H1 (cell line): ENCODE data around the gene RBM34. TPM values are rescaled to one million over a fixed set of nuclear protein-coding genes. Genes with fewer than 3 reads are reported as not detected.

Source experiments
- CTCF ChIA-PET: fragments of 300-600 bp; sonication (Branson Sonifier 250); formaldehyde crosslinking; loops from one replicate; lab custom pipeline; 2021; ENCODE audit not compliant: partially characterized antibody; lab: Charles Lee
- POLR2A ChIA-PET: fragments of 300-600 bp; sonication (Branson Sonifier 250); formaldehyde crosslinking; loops from one replicate; lab custom pipeline; 2021; ENCODE audit warnings: inconsistent platforms; ENCODE audit not compliant: partially characterized antibody; lab: Charles Lee
- DNase-seq, 2 experiments: peaks; one replicate each; pipeline versions ENCODE4 v3.0.0 to v3.0.0-alpha.2; 2010 to 2022; ENCODE audit warnings: low spot score in 2 of 2, low read depth in 1 of 2, mixed read lengths in 1 of 2
- FAIRE-seq: peaks from 2 replicates; lab custom pipeline; 2011; peaks lifted over from hg19 to GRCh38; lab: Jason Lieb, UNC
- H2AFZ ChIP-seq: 2 replicates; pipeline ENCODE4 v1.8.1; 2012; ENCODE audit warnings: low read length, inconsistent platforms
- H2AK5ac ChIP-seq: 2 replicates; pipeline ENCODE4 v1.6.1; 2013; ENCODE audit warnings: low read depth, low read length
- H2BK120ac ChIP-seq: replicated peaks from 2 replicates; pipeline ENCODE3; 2013; ENCODE audit warnings: low read depth, low read length, inconsistent platforms
- H2BK12ac ChIP-seq: 2 replicates; pipeline ENCODE4 v1.6.1; 2013; ENCODE audit warnings: low read depth, low read length
- H2BK15ac ChIP-seq: 2 replicates; pipeline ENCODE4 v1.6.1; 2013; ENCODE audit warnings: low read length
- H2BK20ac ChIP-seq: 2 replicates; pipeline ENCODE4 v1.6.1; 2013; ENCODE audit warnings: low read length
- H2BK5ac ChIP-seq: 2 replicates; pipeline ENCODE4 v1.6.1; 2013; ENCODE audit warnings: low read depth, low read length
- H3K14ac ChIP-seq: 2 replicates; pipeline ENCODE4 v1.6.1; 2013; ENCODE audit warnings: inconsistent platforms; ENCODE audit not compliant: insufficient read length
- H3K18ac ChIP-seq: 2 replicates; pipeline ENCODE4 v1.6.1; 2013; ENCODE audit warnings: low read length; ENCODE audit errors: extremely low read depth
- H3K23ac ChIP-seq: 2 replicates; pipeline ENCODE4 v1.6.1; 2013; ENCODE audit warnings: inconsistent platforms; ENCODE audit not compliant: insufficient read length
- H3K23me2 ChIP-seq: 2 replicates; pipeline ENCODE4 v1.6.1; 2013; ENCODE audit warnings: low read depth, low read length
- H3K27ac ChIP-seq: 2 replicates; pipeline ENCODE4 v1.6.1; 2011; ENCODE audit warnings: low read depth, low read length, inconsistent platforms
- H3K27me3 ChIP-seq, 4 experiments: replicated peaks in 1 of 4; 1 replicate in 1 of 4; 2 replicates in 3 of 4; pipeline versions ENCODE4 v1.6.1 to v1.8.1; 2011 to 2013; ENCODE audit warnings: low read length in 3 of 4, mild to moderate bottlenecking in 3 of 4, inconsistent platforms in 2 of 4, mixed read lengths in 2 of 4, moderate library complexity in 1 of 4; ENCODE audit not compliant: control insufficient read depth in 3 of 4, insufficient read depth in 3 of 4; ENCODE audit errors: extremely low read depth in 1 of 4
- H3K36me3 ChIP-seq, 4 experiments: 2 replicates each; pipeline versions ENCODE4 v1.6.1 to v1.8.1; 2011 to 2013; ENCODE audit warnings: mild to moderate bottlenecking in 4 of 4, low read length in 3 of 4, moderate library complexity in 2 of 4, control low read depth in 1 of 4, inconsistent platforms in 1 of 4; ENCODE audit not compliant: insufficient read depth in 4 of 4, control insufficient read depth in 2 of 4
- H3K4ac ChIP-seq: replicated peaks from 2 replicates; pipeline ENCODE3; 2013; ENCODE audit warnings: low read length, low read depth, mixed read lengths, inconsistent platforms; ENCODE audit not compliant: insufficient read length
- H3K4me1 ChIP-seq, 4 experiments: replicated peaks in 1 of 4; 1 replicate in 1 of 4; 2 replicates in 3 of 4; pipeline versions ENCODE4 v1.6.1 to v1.8.1; 2011 to 2013; ENCODE audit warnings: low read length in 3 of 4, inconsistent platforms in 2 of 4, mixed read lengths in 1 of 4; ENCODE audit not compliant: insufficient read depth in 4 of 4, control insufficient read depth in 3 of 4
- H3K4me2 ChIP-seq, 2 experiments: 2 replicates each; pipeline versions ENCODE4 v1.6.1 to v1.8.1; 2011 to 2013; ENCODE audit warnings: low read depth in 2 of 2, low read length in 2 of 2, control low read depth in 1 of 2, inconsistent platforms in 1 of 2, mild to moderate bottlenecking in 1 of 2; ENCODE audit not compliant: insufficient read depth in 1 of 2
- H3K4me3 ChIP-seq, 4 experiments: fragments of 200-600, 300-600 bp in 1 of 4; sonication (generic), shearing (Covaris generic), sonication (Bioruptor Twin) in 1 of 4; 2 replicates each; pipeline versions ENCODE4 v1.5.1 to v1.8.1; 2011 to 2016; ENCODE audit warnings: low read length in 4 of 4, low read depth in 3 of 4, control low read depth in 2 of 4, inconsistent platforms in 2 of 4, mild to moderate bottlenecking in 2 of 4, mixed read lengths in 1 of 4, moderate library complexity in 1 of 4; ENCODE audit not compliant: insufficient read depth in 2 of 4; ENCODE audit errors: extremely low read depth in 1 of 4
- H3K56ac ChIP-seq: replicated peaks from 2 replicates; pipeline ENCODE3; 2013; ENCODE audit warnings: low read depth, mild to moderate bottlenecking, mixed read lengths, low read length, inconsistent platforms; ENCODE audit not compliant: insufficient read length
- H3K79me1 ChIP-seq: 2 replicates; pipeline ENCODE4 v1.6.1; 2013; ENCODE audit warnings: low read depth, low read length, control low read depth
- H3K79me2 ChIP-seq, 2 experiments: 2 replicates each; pipeline versions ENCODE4 v1.6.1 to v1.8.1; 2012 to 2013; ENCODE audit warnings: low read length in 2 of 2, mild to moderate bottlenecking in 2 of 2, inconsistent platforms in 1 of 2; ENCODE audit not compliant: insufficient read depth in 2 of 2, control insufficient read depth in 1 of 2
- H3K9ac ChIP-seq, 4 experiments: replicated peaks in 1 of 4; 1 replicate in 1 of 4; 2 replicates in 3 of 4; pipeline versions ENCODE4 v1.6.1 to v1.8.1; 2011 to 2013; ENCODE audit warnings: low read depth in 3 of 4, low read length in 3 of 4, control low read depth in 2 of 4, mild to moderate bottlenecking in 2 of 4, moderate library complexity in 2 of 4, inconsistent platforms in 1 of 4; ENCODE audit errors: extremely low read depth in 1 of 4
- H3K9me3 ChIP-seq, 2 experiments: 2 replicates each; pipeline versions ENCODE4 v1.6.1 to v1.8.1; 2012 to 2013; ENCODE audit warnings: mild to moderate bottlenecking in 2 of 2, moderate library complexity in 2 of 2, control low read depth in 1 of 2, inconsistent platforms in 1 of 2, low read depth in 1 of 2, low read length in 1 of 2, mixed read lengths in 1 of 2; ENCODE audit not compliant: insufficient read depth in 2 of 2
- H4K20me1 ChIP-seq, 2 experiments: replicated peaks in 1 of 2; 2 replicates each; pipeline versions ENCODE3 to v1.8.1; 2011 to 2013; ENCODE audit warnings: inconsistent platforms in 2 of 2, low read length in 2 of 2, mild to moderate bottlenecking in 1 of 2; ENCODE audit not compliant: insufficient read depth in 2 of 2, control insufficient read depth in 1 of 2
- H4K5ac ChIP-seq: 2 replicates; pipeline ENCODE4 v1.6.1; 2013; ENCODE audit warnings: low read length, low read depth, mixed read lengths, inconsistent platforms; ENCODE audit not compliant: insufficient read length
- H4K8ac ChIP-seq: 2 replicates; pipeline ENCODE4 v1.8.0; 2013; ENCODE audit warnings: mild to moderate bottlenecking, moderate library complexity, low read length, inconsistent platforms; ENCODE audit not compliant: insufficient read depth; ENCODE audit errors: extremely low read depth
- H4K91ac ChIP-seq: replicated peaks from 2 replicates; pipeline ENCODE3; 2013; ENCODE audit warnings: low read length, mixed read lengths, inconsistent platforms; ENCODE audit not compliant: insufficient read length
- CBX5 ChIP-seq: fragments of 300-800, 300-1000 bp; sonication (generic); IDR thresholded peaks from 2 replicates; pipeline ENCODE4 v1.7.1; 2016; ENCODE audit warnings: antibody characterized with exemption, low read length, low read depth
- CHD2 ChIP-seq: IDR thresholded peaks from 2 replicates; pipeline ENCODE4 v1.6.1; 2012; ENCODE audit warnings: low read length, improper control_type of control experiment
- EGR1 ChIP-seq: IDR thresholded peaks from 2 replicates; pipeline ENCODE4 v1.6.1; 2011; ENCODE audit warnings: low read depth, low read length, borderline replicate concordance
- FOSL1 ChIP-seq: IDR thresholded peaks from 2 replicates; pipeline ENCODE4 v1.6.1; 2011; ENCODE audit warnings: mild to moderate bottlenecking, low read depth, low read length, moderate library complexity; ENCODE audit not compliant: insufficient read depth
- KDM4A ChIP-seq: IDR thresholded peaks from one replicate; pipeline ENCODE4 v1.7.1; 2012; ENCODE audit warnings: low read depth, mild to moderate bottlenecking, moderate library complexity, low read length, inconsistent platforms; ENCODE audit not compliant: severe bottlenecking
- MAFK ChIP-seq: IDR thresholded peaks from 2 replicates; pipeline ENCODE4 v1.6.1; 2012; ENCODE audit warnings: low read depth, mild to moderate bottlenecking, improper control_type of control experiment, low read length
- NRF1 ChIP-seq: IDR thresholded peaks from 2 replicates; pipeline ENCODE4 v1.6.1; 2011; ENCODE audit warnings: mild to moderate bottlenecking, low read depth, low read length, improper control_type of control experiment
- POLR2A ChIP-seq, 2 experiments: IDR thresholded peaks; 1 replicate in 1 of 2; 2 replicates in 1 of 2; pipeline ENCODE4 v1.6.1; 2011; ENCODE audit warnings: low read depth in 2 of 2, low read length in 2 of 2, mild to moderate bottlenecking in 2 of 2; ENCODE audit errors: control extremely low read depth in 1 of 2
- RBBP5 ChIP-seq: IDR thresholded peaks from 2 replicates; pipeline ENCODE4 v1.7.1; 2012; ENCODE audit warnings: low read depth, mild to moderate bottlenecking, inconsistent platforms, low read length, moderate library complexity, borderline replicate concordance
- SP2 ChIP-seq: IDR thresholded peaks from 2 replicates; pipeline ENCODE4 v1.6.1; 2012; ENCODE audit warnings: mild to moderate bottlenecking, low read length, inconsistent platforms
- SP4 ChIP-seq: IDR thresholded peaks from 2 replicates; pipeline ENCODE4 v1.6.1; 2012; ENCODE audit warnings: low read length, inconsistent platforms
- TEAD4 ChIP-seq: IDR thresholded peaks from 2 replicates; pipeline ENCODE4 v1.6.1; 2012; ENCODE audit warnings: low read depth, low read length, inconsistent platforms, mixed read lengths
- ZNF274 ChIP-seq: IDR thresholded peaks from 2 replicates; pipeline ENCODE4 v1.7.0; 2012; ENCODE audit warnings: low read length, borderline replicate concordance; ENCODE audit errors: extremely low read depth
- WGBS, 2 experiments: shearing (Covaris generic) in 1 of 2; methylation state at CpG; one replicate each; pipeline versions ENCODE4 v1.1.6 to v1.1.7; 2013 to 2015; ENCODE audit warnings: low lambda C conversion rate in 2 of 2, mixed read lengths in 2 of 2, inconsistent platforms in 1 of 2, low coverage in 1 of 2, missing lambda C conversion rate in 1 of 2; ENCODE audit not compliant: insufficient replicate concordance in 2 of 2, insufficient coverage in 1 of 2, insufficient read length in 1 of 2; ENCODE audit errors: extremely low coverage in 1 of 2, missing lambda C conversion rate in 1 of 2; 5-methylcytosine and 5-hydroxymethylcytosine counted together
- polyA plus RNA-seq, 7 experiments: library from polyadenylated mRNA; depleted of rRNA in 3 of 7; stranded (reverse) in 5 of 7; unstranded in 2 of 7; fragments of >200 nt in 5 of 7; fragments of 200-250 nt in 2 of 7; gene quantifications; 1 replicate in 5 of 7; 2 replicates in 1 of 7; 4 replicates in 1 of 7; pipeline versions ENCODE4 v1.2.1 to v1.2.3, GENCODE V29; 2011 to 2013; ENCODE audit warnings: missing spikeins in 2 of 7, mixed read lengths in 2 of 7
- total RNA-seq: library from RNA; stranded (reverse); fragmentation: NEBNext Ultra II Directional; extraction: Animal tissue kit (Norgen Biotek cat#: 25700); gene quantifications from 2 replicates; pipeline ENCODE4 v1.2.1, GENCODE V29; 2021

Gene RBM34
- total and polyA plus RNA-seq, 2 of the 8 experiments (the other 6 are each of a cell fraction or from before 2014, with no cell fraction given), result 18.8 to 108 TPM

DNA sequence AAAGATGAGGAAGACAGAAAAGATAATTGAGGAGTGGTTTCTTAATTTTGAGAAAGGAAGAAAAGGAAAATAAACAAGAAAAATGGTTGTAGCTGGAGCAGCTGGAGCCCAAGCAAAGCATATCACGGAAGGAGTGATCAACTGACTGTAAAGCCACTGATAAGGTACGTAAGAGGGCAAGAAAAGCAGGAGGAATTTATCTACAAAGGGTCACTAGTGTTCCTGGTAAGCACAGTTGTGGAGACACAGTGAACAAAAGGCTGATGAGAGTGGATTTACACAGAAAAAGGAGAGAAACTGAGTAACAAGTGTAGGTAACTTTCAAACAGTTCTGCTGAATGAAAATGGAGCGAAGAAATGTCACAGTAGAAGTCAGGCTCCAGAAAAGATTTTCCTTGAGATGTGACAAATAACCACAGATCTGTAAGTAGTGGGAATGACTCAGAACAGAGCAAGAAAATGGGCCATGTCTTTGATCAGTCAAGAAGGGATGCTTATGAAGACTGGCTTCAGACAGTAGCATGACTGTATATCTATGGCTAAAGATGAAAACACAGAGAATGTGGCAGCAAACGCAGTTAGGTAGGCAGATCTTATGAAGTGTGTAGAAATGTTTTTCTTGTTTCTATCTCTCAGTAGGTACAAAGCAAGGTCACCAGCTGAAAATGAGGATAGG, 45.6 kb upstream of the RBM34 start:
- Histone ChIP-seq H3K79me1 (no peaks in the 10 kb centered on the region), H4K20me1 (peaks cover 0 to 2% of the 10 kb centered on the region in 2 experiments), H2BK12ac (no peak overlapping the region), H2AK5ac (no peak overlapping the region), H2BK5ac (no peak overlapping the region), H3K9me3 (no peaks in the 10 kb centered on the region), H3K27ac (no peak overlapping the region), H2BK15ac (no peak overlapping the region), H2BK20ac (no peak overlapping the region), H4K8ac (no peak overlapping the region), H3K9ac (no peak overlapping the region), H3K56ac (no peak overlapping the region), H3K4me2 (no peak overlapping the region), H3K23me2 (no peaks in the 10 kb centered on the region), H3K36me3 (peaks cover 0 to 23% (median 1%) of the 10 kb centered on the region in 4 experiments; a peak in 3 of 8 replicates), H4K91ac (no peak overlapping the region), H3K79me2 (no peaks in the 10 kb centered on the region), H2AFZ (no peak overlapping the region), H3K23ac (no peak overlapping the region), H3K27me3 (no peaks in the 10 kb centered on the region), H3K4me1 (no peaks in the 10 kb centered on the region), H3K14ac (no peak overlapping the region), H4K5ac (no peak overlapping the region), H2BK120ac (no peak overlapping the region), H3K4me3 (no peak overlapping the region)
- FAIRE-seq (no peak), DNase-seq (no peak)
- CTCF ChIA-PET, result interaction anchor here (0.9 kb wide), 1 partner anchor 208 kb away, joined by 3 read pairs; no protein-coding TSS in a partner anchor
- 84% methylated on average over 4 of the region's 4 CpGs; no CpG with 5 or more reads in 1 of the 2 experiments for WGBS, 2 experiments
- POLR2A ChIA-PET, result no interaction called here
- TF ChIP-seq POLR2A (IDR thresholded peaks at IDR 0.05; ENCODE audit: control extremely low read depth in 1 of 2, low read depth in 2 of 2, low read length in 2 of 2) (no peak), MAFK (no peak), ZNF274 (no peak), CHD2 (no peak), RBBP5 (no peak), NRF1 (no peak), KDM4A (no peak), SP2 (no peak), TEAD4 (no peak), FOSL1 (no peak), SP4 (no peak), EGR1 (no peak), CBX5 (no peak)
- TF ChIP-seq, all 59 proteins: peak for 0
- Histone ChIP-seq H3K4ac (no peak overlapping the region), H3K18ac (no peak overlapping the region)
